Esophagus muscularis mucosa (tissue), 4 donors: Measurements from ENCODE around the gene BRD7. TPM values are rescaled to one million over a fixed set of nuclear protein-coding genes. Genes with fewer than 3 reads are reported as not detected.

Source experiments
- DNase-seq: peaks from one replicate; pipeline ENCODE4 v3.0.0-alpha.2; 2017; ENCODE audit errors: extremely low spot score
- H3K27ac ChIP-seq, 4 donors: fragments of 200-600 bp; sonication (generic); replicated peaks in 1 of 4; 1 replicate in 3 of 4; 2 replicates in 1 of 4; pipeline ENCODE4 v1.5.1; 2016 to 2019; ENCODE audit warnings: mild to moderate bottlenecking in 1 of 4
- H3K27me3 ChIP-seq, 4 donors: fragments of 200-600 bp; sonication (generic); one replicate each; pipeline versions ENCODE4 v1.5.1 to v1.6.0; 2016 to 2019
- H3K36me3 ChIP-seq, 4 donors: fragments of 200-600 bp; sonication (generic); one replicate each; pipeline ENCODE4 v1.5.1; 2016 to 2019
- H3K4me1 ChIP-seq, 4 donors: fragments of 200-600 bp; sonication (generic); one replicate each; pipeline ENCODE4 v1.5.1; 2016 to 2019
- H3K4me3 ChIP-seq, 4 donors: fragments of 200-600 bp; sonication (generic); 1 replicate in 2 of 4; 2 replicates in 2 of 4; pipeline ENCODE4 v1.5.1; 2016 to 2019; ENCODE audit warnings: mild to moderate bottlenecking in 4 of 4, moderate library complexity in 1 of 4
- H3K9me3 ChIP-seq, 4 donors: fragments of 200-600 bp; sonication (generic); 1 replicate in 3 of 4; 2 replicates in 1 of 4; pipeline ENCODE4 v1.5.1; 2016 to 2019
- EP300 ChIP-seq: sonication (generic); formaldehyde crosslinking; IDR thresholded peaks from one replicate; pipeline ENCODE4 v1.6.1; 2017; ENCODE audit warnings: antibody characterized with exemption
- POLR2A ChIP-seq: fragments of 450-650 bp; IDR thresholded peaks from one replicate; pipeline ENCODE4 v1.6.1; 2017; ENCODE audit warnings: antibody characterized with exemption, moderate library complexity, mild to moderate bottlenecking, low read depth
- POLR2AphosphoS5 ChIP-seq, 2 donors: sonication (generic); formaldehyde crosslinking; IDR thresholded peaks; one replicate each; pipeline ENCODE4 v1.6.1; 2017; ENCODE audit warnings: antibody characterized with exemption in 2 of 2
- WGBS: methylation state at CpG from one replicate; pipeline ENCODE4 v1.1.5; 2018; 5-methylcytosine and 5-hydroxymethylcytosine counted together
- intact Hi-C: fragments of 100-400 bp; cut with DNase I; formaldehyde crosslinking; loops from one replicate; pipeline ENCODE4 v1.15.1; 2023
- total RNA-seq, 4 donors: library from RNA; depleted of rRNA; stranded (reverse); fragments of >200 nt; gene quantifications; one replicate each; pipeline versions ENCODE4 v1.1.0 to v1.2.1, GENCODE V29; 2016
- TF ChIP-seq, protein P1 (sequence below), 3 experiments: fragments of 200-600 bp in 2 of 3; fragments of 450-650 bp in 1 of 3; sonication (generic) in 2 of 3; IDR thresholded peaks; one replicate each; pipeline ENCODE4 v1.5.1; 2017 to 2019; ENCODE audit warnings: antibody characterized with exemption in 3 of 3, mild to moderate bottlenecking in 2 of 3, moderate library complexity in 1 of 3

The BRD7 gene
- total RNA-seq, 4 donors from 2014 or later: 49.5 to 68.1 (median 56.5) TPM

DNA sequence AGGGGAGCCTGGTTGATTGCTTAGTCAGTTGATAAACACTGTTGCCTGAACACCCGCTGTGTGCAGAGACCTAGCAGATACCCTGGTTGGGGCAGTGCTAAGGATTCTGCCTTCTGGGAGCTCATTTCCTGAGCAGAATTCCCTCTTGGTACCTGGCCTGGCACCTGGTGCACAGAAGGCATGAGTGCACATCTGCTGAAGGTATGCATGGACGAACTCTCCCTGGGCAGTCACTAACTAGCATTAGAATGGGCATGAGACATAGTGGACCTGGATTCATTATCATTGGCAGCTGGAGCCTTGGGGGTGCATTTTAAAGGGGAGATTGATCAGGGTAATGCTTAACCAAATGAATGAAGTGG is 89.3 kb downstream of the BRD7 start:
- Histone ChIP-seq H3K36me3 (no peaks in the 10 kb centered on the region), H3K27ac (no peak overlapping the region), H3K4me3 (no peak overlapping the region), H3K27me3 (no peaks in the 10 kb centered on the region), H3K9me3 (no peaks in the 10 kb centered on the region), H3K4me1 (peaks cover 0 to 36% (median 20%) of the 10 kb centered on the region in 4 donors)
- TF ChIP-seq, protein P1, sequence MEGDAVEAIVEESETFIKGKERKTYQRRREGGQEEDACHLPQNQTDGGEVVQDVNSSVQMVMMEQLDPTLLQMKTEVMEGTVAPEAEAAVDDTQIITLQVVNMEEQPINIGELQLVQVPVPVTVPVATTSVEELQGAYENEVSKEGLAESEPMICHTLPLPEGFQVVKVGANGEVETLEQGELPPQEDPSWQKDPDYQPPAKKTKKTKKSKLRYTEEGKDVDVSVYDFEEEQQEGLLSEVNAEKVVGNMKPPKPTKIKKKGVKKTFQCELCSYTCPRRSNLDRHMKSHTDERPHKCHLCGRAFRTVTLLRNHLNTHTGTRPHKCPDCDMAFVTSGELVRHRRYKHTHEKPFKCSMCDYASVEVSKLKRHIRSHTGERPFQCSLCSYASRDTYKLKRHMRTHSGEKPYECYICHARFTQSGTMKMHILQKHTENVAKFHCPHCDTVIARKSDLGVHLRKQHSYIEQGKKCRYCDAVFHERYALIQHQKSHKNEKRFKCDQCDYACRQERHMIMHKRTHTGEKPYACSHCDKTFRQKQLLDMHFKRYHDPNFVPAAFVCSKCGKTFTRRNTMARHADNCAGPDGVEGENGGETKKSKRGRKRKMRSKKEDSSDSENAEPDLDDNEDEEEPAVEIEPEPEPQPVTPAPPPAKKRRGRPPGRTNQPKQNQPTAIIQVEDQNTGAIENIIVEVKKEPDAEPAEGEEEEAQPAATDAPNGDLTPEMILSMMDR (IDR thresholded peaks at IDR 0.05): no peak
- no peak for TF ChIP-seq EP300
- no peak for TF ChIP-seq POLR2AphosphoS5 (IDR thresholded peaks at IDR 0.05)
- TF ChIP-seq POLR2A: no peak
- intact Hi-C loops: no loop called here
- 65% methylated on average over 2 of the region's 2 CpGs for WGBS
- no peak for DNase-seq

DNA sequence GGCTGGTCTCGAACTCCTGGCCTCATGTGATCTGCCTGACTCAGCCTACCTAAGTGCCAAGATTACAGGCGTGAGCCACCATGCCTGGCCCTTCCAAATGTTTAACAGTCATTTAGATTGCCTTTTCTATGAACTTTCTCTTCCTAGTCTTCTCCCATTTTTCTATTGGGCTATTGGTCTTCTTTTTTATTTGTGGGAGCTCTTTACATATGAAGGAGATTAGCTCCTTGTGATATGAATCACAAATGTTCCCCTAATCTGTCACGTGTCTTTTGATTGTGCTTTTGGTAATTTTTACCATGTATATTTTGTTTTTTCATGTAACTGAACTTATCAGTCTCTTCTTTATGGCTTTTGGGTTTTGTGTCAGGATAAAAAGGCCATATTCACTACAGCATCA is 90.5 kb downstream of the BRD7 start:
- H3K36me3 ChIP-seq: no peaks in the 10 kb centered on the region
- TF ChIP-seq EP300: no peak
- TF ChIP-seq POLR2AphosphoS5 (IDR thresholded peaks at IDR 0.05): no peak
- no peak for TF ChIP-seq POLR2A
- TF ChIP-seq, protein P1 (IDR thresholded peaks at IDR 0.05): no peak
- intact Hi-C loops: no loop called here
- DNase-seq: no peak
- no peak overlapping the region for H3K4me3 ChIP-seq
- H3K27ac ChIP-seq: no peak overlapping the region
- peaks cover 0 to 24% (median 14%) of the 10 kb centered on the region in 4 donors for H3K4me1 ChIP-seq
- 92% methylated on average over 3 of the region's 3 CpGs for WGBS
- H3K9me3 ChIP-seq: no peaks in the 10 kb centered on the region
- no peaks in the 10 kb centered on the region for H3K27me3 ChIP-seq

DNA sequence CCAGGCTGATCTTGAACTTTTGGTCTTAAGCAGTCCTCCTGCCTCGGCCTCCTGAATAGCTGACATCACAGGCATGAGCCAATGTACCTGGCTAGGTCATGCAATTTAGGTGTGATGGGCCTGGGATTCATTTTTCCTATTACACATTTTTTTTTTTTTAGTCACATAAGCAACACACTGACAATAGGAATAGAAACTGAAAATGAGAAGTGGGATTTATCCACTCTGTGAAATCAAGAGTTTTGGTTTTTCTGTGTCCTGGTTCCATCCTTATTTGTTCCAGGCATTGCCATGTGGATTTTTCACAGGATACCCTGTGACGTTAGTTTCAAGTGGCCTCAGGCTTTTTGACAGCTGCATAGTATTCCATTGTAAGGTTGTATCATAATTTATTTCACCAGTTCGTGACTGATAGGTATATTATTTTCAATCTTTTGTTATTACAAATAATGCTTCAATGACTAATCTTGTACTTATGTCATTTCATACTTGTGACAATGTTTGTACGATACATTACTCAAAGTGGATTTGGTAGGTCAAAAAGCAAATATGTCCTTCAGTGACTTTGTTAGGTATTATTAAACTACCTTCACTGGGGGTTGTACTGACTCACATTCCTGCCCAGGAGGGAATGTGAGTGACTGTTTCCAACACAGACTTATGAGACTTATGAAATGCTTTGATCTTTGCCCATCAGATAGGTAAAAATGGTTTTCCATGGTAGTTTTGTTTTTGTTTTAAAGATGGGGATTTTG is 91.8 kb downstream of the BRD7 start:
- intact Hi-C loops: no loop called here
- H3K36me3 ChIP-seq: no peaks in the 10 kb centered on the region
- TF ChIP-seq POLR2A: no peak
- TF ChIP-seq, protein P1 (IDR thresholded peaks at IDR 0.05): no peak
- TF ChIP-seq POLR2AphosphoS5 (IDR thresholded peaks at IDR 0.05): no peak
- TF ChIP-seq EP300: no peak
- H3K4me1 ChIP-seq: peaks cover 0 to 20% (median 17%) of the 10 kb centered on the region in 4 donors
- no peaks in the 10 kb centered on the region for H3K9me3 ChIP-seq
- DNase-seq: no peak
- no peak overlapping the region for H3K4me3 ChIP-seq
- H3K27ac ChIP-seq: no peak overlapping the region
- H3K27me3 ChIP-seq: no peaks in the 10 kb centered on the region
- WGBS: 84% methylated on average over 4 of the region's 4 CpGs

DNA sequence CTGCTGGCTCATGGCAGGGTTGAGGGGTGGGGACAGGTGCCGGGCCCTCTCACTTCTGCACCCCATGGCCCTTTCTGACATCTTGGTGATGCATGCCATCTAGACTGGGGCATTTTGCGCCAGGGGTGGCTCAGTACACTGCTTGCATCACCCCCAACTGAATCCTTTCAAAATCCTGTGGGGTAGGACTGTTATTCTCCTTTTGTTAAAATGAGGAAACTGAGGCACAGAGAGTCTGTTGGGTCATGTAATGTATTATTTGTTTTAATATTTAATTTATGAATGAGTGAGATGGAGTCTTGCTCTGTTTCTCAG is 92.5 kb downstream of the BRD7 start:
- no peaks in the 10 kb centered on the region for H3K27me3 ChIP-seq
- WGBS: 81% methylated on average over 2 of the region's 2 CpGs
- intact Hi-C loops: no loop called here
- TF ChIP-seq EP300: no peak
- TF ChIP-seq, protein P1 (IDR thresholded peaks at IDR 0.05): no peak
- no peak for TF ChIP-seq POLR2AphosphoS5 (IDR thresholded peaks at IDR 0.05)
- no peak for TF ChIP-seq POLR2A
- H3K4me3 ChIP-seq: no peak overlapping the region
- no peak overlapping the region for H3K27ac ChIP-seq
- DNase-seq: no peak
- H3K4me1 ChIP-seq: peaks cover 0 to 25% (median 12%) of the 10 kb centered on the region in 4 donors
- H3K9me3 ChIP-seq: no peaks in the 10 kb centered on the region
- H3K36me3 ChIP-seq: no peaks in the 10 kb centered on the region
